ENCODE measurements around the gene ZNF100. TPM values are rescaled to one million over a fixed set of nuclear protein-coding genes. Genes with fewer than 3 reads are reported as not detected.
"Not testable (repeated sequence)": the region's sequence is repeated elsewhere in the genome, so short reads cannot be mapped to it uniquely, and the experiment has no call there.

Gene ZNF100
- 10 to 100 TPM; 22.3 to 25.3 TPM for total RNA-seq

- peaks cover 22% of the 10 kb centered on the region for H3K4me1 Mint-ChIP-seq
- H3K27ac Mint-ChIP-seq = peak within 1 kb of the TSS; percentile 89
- CTCF ChIA-PET = interaction anchor here (0.8 to 1.5 kb wide), 4 partner anchors 30 to 84 kb away, joined by 3 to 4 read pairs (median 4); no protein-coding TSS in a partner anchor
- peaks cover 54% of the 10 kb centered on the region for H3K36me3 Mint-ChIP-seq
- H3K4me3 Mint-ChIP-seq = peak within 1 kb of the TSS; percentile 96
- H3K9me3 Mint-ChIP-seq (ENCODE audit: low read depth) = peaks cover 13% of the 10 kb centered on the region
- ATAC-seq = peak; percentile 98
- peak; percentile 94 for DNase-seq
- no peaks in the 10 kb centered on the region for H3K27me3 Mint-ChIP-seq
Measured at GRCh38 chr19:21767065-21767800, at the start of gene ZNF100. Gene ZNF100, minus strand, starts transcription at chr19:21767579. Its CDS starts 150 bp downstream, at chr19:21767429.

GRCh38 chr19:21812448-21812847 lies 45.1 kb upstream of the ZNF100 start:
- H3K27me3 Mint-ChIP-seq = no peaks in the 10 kb centered on the region

GRCh38 chr19:21808400-21809000 lies 41.1 kb upstream of the ZNF100 start:
- H3K36me3 Mint-ChIP-seq = peaks cover 64% of the 10 kb centered on the region
- H3K9me3 Mint-ChIP-seq (ENCODE audit: low read depth) = peaks cover 31% of the 10 kb centered on the region
- H3K4me3 Mint-ChIP-seq, H3K27me3 Mint-ChIP-seq, DNase-seq, ATAC-seq, H3K27ac Mint-ChIP-seq, CTCF ChIA-PET, H3K4me1 Mint-ChIP-seq: not testable (repeated sequence)

More at GRCh38 chr19:21812448-21812847, 45.1 kb upstream of the ZNF100 start:
- H3K4me3 Mint-ChIP-seq = no peak overlapping the region
- H3K36me3 Mint-ChIP-seq = peaks cover 86% of the 10 kb centered on the region
- no peaks in the 10 kb centered on the region for H3K4me1 Mint-ChIP-seq
- CTCF ChIA-PET = no interaction called here
- no peak for ATAC-seq
- H3K9me3 Mint-ChIP-seq (ENCODE audit: low read depth) = peaks cover 33% of the 10 kb centered on the region
- no peak for DNase-seq
- H3K27ac Mint-ChIP-seq = no peak overlapping the region

- H3K27ac Mint-ChIP-seq = no peak overlapping the region
- H3K36me3 Mint-ChIP-seq = peaks cover 3% of the 10 kb centered on the region
- H3K4me3 Mint-ChIP-seq = no peak overlapping the region
- H3K27me3 Mint-ChIP-seq = no peaks in the 10 kb centered on the region
- CTCF ChIA-PET = interaction anchor here (0.6 kb wide), 1 partner anchor 288 kb away, joined by 3 read pairs; no protein-coding TSS in a partner anchor
- ATAC-seq (no peak), DNase-seq (no peak)
- H3K9me3 Mint-ChIP-seq (ENCODE audit: low read depth) = peaks cover 30% of the 10 kb centered on the region
- no peaks in the 10 kb centered on the region for H3K4me1 Mint-ChIP-seq
Measured at GRCh38 chr19:21789466-21790085, 22.2 kb upstream of the ZNF100 start.

- Mint-ChIP-seq H3K27ac (no peak overlapping the region), H3K27me3 (no peaks in the 10 kb centered on the region), H3K4me1 (no peaks in the 10 kb centered on the region), H3K36me3 (peaks cover 5% of the 10 kb centered on the region), H3K4me3 (no peak overlapping the region), H3K9me3 (ENCODE audit: low read depth) (peaks cover 26% of the 10 kb centered on the region)
- ATAC-seq = no peak
- CTCF ChIA-PET = no interaction called here
- DNase-seq = no peak
Measured at GRCh38 chr19:21786936-21787335, 19.6 kb upstream of the ZNF100 start.

- H3K27me3 Mint-ChIP-seq; CTCF ChIA-PET; H3K36me3 Mint-ChIP-seq; H3K4me3 Mint-ChIP-seq; H3K9me3 Mint-ChIP-seq (ENCODE audit: low read depth); DNase-seq; H3K4me1 Mint-ChIP-seq; ATAC-seq; H3K27ac Mint-ChIP-seq: not testable (repeated sequence)
Measured at GRCh38 chr19:21775792-21776191, 8.4 kb upstream of the ZNF100 start.

GRCh38 chr19:21766705-21767064 lies 694 bp downstream of the ZNF100 start:
- peaks cover 15% of the 10 kb centered on the region for H3K9me3 Mint-ChIP-seq (ENCODE audit: low read depth)
- ATAC-seq = peak; percentile 7
- H3K4me3 Mint-ChIP-seq = peak overlapping the region; percentile 96
- H3K36me3 Mint-ChIP-seq = peaks cover 60% of the 10 kb centered on the region
- H3K27me3 Mint-ChIP-seq, DNase-seq: not testable (repeated sequence)
- peaks cover 22% of the 10 kb centered on the region for H3K4me1 Mint-ChIP-seq
- CTCF ChIA-PET = interaction anchor here (1.3 to 1.5 kb wide), 2 partner anchors 69 to 71 kb away, joined by 3 to 4 read pairs; no protein-coding TSS in a partner anchor
- peak overlapping the region; percentile 89 for H3K27ac Mint-ChIP-seq

- H3K4me3 Mint-ChIP-seq = no peak overlapping the region
- no peaks in the 10 kb centered on the region for H3K27me3 Mint-ChIP-seq
- H3K9me3 Mint-ChIP-seq (ENCODE audit: low read depth) = peaks cover 22% of the 10 kb centered on the region
- CTCF ChIA-PET = no interaction called here
- H3K27ac Mint-ChIP-seq = no peak overlapping the region
- ATAC-seq (no peak), DNase-seq (no peak)
- H3K4me1 Mint-ChIP-seq = peaks cover 22% of the 10 kb centered on the region
- H3K36me3 Mint-ChIP-seq = peaks cover 73% of the 10 kb centered on the region
Measured at GRCh38 chr19:21765151-21765550, 2.2 kb downstream of the ZNF100 start.

GRCh38 chr19:21761547-21761946 lies 5.8 kb downstream of the ZNF100 start:
- H3K27ac Mint-ChIP-seq, DNase-seq, CTCF ChIA-PET, ATAC-seq, H3K27me3 Mint-ChIP-seq, H3K4me3 Mint-ChIP-seq: not testable (repeated sequence)
- H3K9me3 Mint-ChIP-seq (ENCODE audit: low read depth) = peaks cover 44% of the 10 kb centered on the region
- H3K4me1 Mint-ChIP-seq = peaks cover 18% of the 10 kb centered on the region
- H3K36me3 Mint-ChIP-seq = peaks cover 96% of the 10 kb centered on the region

GRCh38 chr19:21758296-21758695 lies 9.1 kb downstream of the ZNF100 start:
- Mint-ChIP-seq H3K4me3 (no peak overlapping the region), H3K36me3 (peaks cover 95% of the 10 kb centered on the region), H3K27ac (no peak overlapping the region), H3K9me3 (ENCODE audit: low read depth) (peaks cover 52% of the 10 kb centered on the region), H3K27me3 (no peaks in the 10 kb centered on the region), H3K4me1 (no peaks in the 10 kb centered on the region)
- ATAC-seq = no peak
- CTCF ChIA-PET = no interaction called here
- no peak for DNase-seq

GRCh38 chr19:21755555-21755954 lies 11.8 kb downstream of the ZNF100 start:
- H3K4me1 Mint-ChIP-seq, H3K4me3 Mint-ChIP-seq, H3K27me3 Mint-ChIP-seq, DNase-seq, H3K27ac Mint-ChIP-seq, ATAC-seq, CTCF ChIA-PET: not testable (repeated sequence)
- Mint-ChIP-seq H3K9me3 (ENCODE audit: low read depth) (peaks cover 47% of the 10 kb centered on the region), H3K36me3 (peaks cover 96% of the 10 kb centered on the region)

GRCh38 chr19:21751384-21751783 lies 16.0 kb downstream of the ZNF100 start:
- H3K9me3 Mint-ChIP-seq (ENCODE audit: low read depth) = peaks cover 38% of the 10 kb centered on the region
- H3K27ac Mint-ChIP-seq = no peak overlapping the region
- H3K4me1 Mint-ChIP-seq = peaks cover 10% of the 10 kb centered on the region
- H3K27me3 Mint-ChIP-seq = no peaks in the 10 kb centered on the region
- peaks cover 93% of the 10 kb centered on the region for H3K36me3 Mint-ChIP-seq
- no peak for DNase-seq
- no peak overlapping the region for H3K4me3 Mint-ChIP-seq
- CTCF ChIA-PET = no interaction called here
- ATAC-seq = no peak

- H3K9me3 Mint-ChIP-seq (ENCODE audit: low read depth) = peaks cover 36% of the 10 kb centered on the region
- H3K4me3 Mint-ChIP-seq = no peak overlapping the region
- DNase-seq (no peak), ATAC-seq (no peak)
- H3K36me3 Mint-ChIP-seq = peaks cover 93% of the 10 kb centered on the region
- H3K27me3 Mint-ChIP-seq = no peaks in the 10 kb centered on the region
- H3K27ac Mint-ChIP-seq = no peak overlapping the region
- CTCF ChIA-PET = no interaction called here
- peaks cover 10% of the 10 kb centered on the region for H3K4me1 Mint-ChIP-seq
Measured at GRCh38 chr19:21750586-21751128, 16.7 kb downstream of the ZNF100 start.
